ENCODE data around the gene TBX2. TPM values are rescaled to one million over a fixed set of nuclear protein-coding genes. Genes with fewer than 3 reads are reported as not detected.

Gene TBX2
- total and polyA plus RNA-seq, 10 of the 15 experiments (the other 5 are each of a cell fraction or from before 2014, with no cell fraction given): 0.13 TPM; not detected in 9

- no peak for TF ChIP-seq PRDM15 (CRISPR knock-in tag; IDR thresholded peaks at IDR 0.05)
- no peak for TF ChIP-seq ZBTB33 (IDR thresholded peaks at IDR 0.05)
Observed at GRCh38 chr17:61390479-61390791, 9.2 kb upstream of the TBX2 start (continued).

- Histone ChIP-seq H2AFZ (ENCODE audit: control insufficient read depth, low read depth, low read length) (no peak overlapping the region), H3K9ac (ENCODE audit: control insufficient read depth, insufficient read depth, low read length) (no peak overlapping the region), H3K36me3 (ENCODE audit: control insufficient read depth in 2 of 2, insufficient read depth in 2 of 2, low read length in 1 of 2) (no peaks in the 10 kb centered on the region), H3K79me2 (ENCODE audit: control insufficient read depth, insufficient read depth, low read length) (no peaks in the 10 kb centered on the region), H4K20me1 (ENCODE audit: control insufficient read depth, insufficient read depth) (no peaks in the 10 kb centered on the region), H3K4me1 (ENCODE audit: control insufficient read depth, insufficient read depth, low read length) (no peaks in the 10 kb centered on the region), H3K27me3 (replicated peaks in 1 of 2; ENCODE audit: control insufficient read depth in 2 of 2, insufficient read depth in 2 of 2, low read length in 1 of 2) (peaks cover 2 to 4% of the 10 kb centered on the region in 2 experiments; a peak in 3 of 4 replicates), H3K27ac (ENCODE audit: control insufficient read depth, insufficient read depth) (no peak overlapping the region), H3K4me3 (no peak overlapping the region), H3K4me2 (ENCODE audit: control insufficient read depth, insufficient read depth) (no peak overlapping the region), H3K9me3 (replicated peaks; ENCODE audit: control insufficient read depth, insufficient read depth, low read length) (no peaks in the 10 kb centered on the region; the same call in 2 of the 3 replicates)
- 32% methylated on average over 19 of the region's 19 CpGs for WGBS (ENCODE audit: insufficient coverage, insufficient replicate concordance, low lambda C conversion rate, missing lambda C conversion rate)
- no peak for FAIRE-seq
- ChIA-PET RAD21 (ENCODE audit: unreplicated experiment) (interaction anchor here (0.6 to 1.3 kb wide), 2 partner anchors 317 to 671 kb away, joined by 3 to 4 read pairs; no protein-coding TSS in a partner anchor), SMC1A (ENCODE audit: uncharacterized antibody, unreplicated experiment) (no interaction called here), CTCF (interaction anchor here (1.2 kb wide), 1 partner anchor 20 kb away, joined by 3 read pairs; no protein-coding TSS in a partner anchor), POLR2A (no interaction called here)
- no peak for DNase-seq (ENCODE audit: low read depth, low spot score)
- no peak for ATAC-seq
- in situ Hi-C loops (cut with MboI) (loop anchor here (5.0 kb wide), 2 partner anchors 379 to 669 kb away; no protein-coding TSS in a partner anchor), intact Hi-C loops (cut with micrococcal nuclease; ENCODE audit: unreplicated experiment) (loop anchor here (2.0 kb wide), 1 partner anchor 421 kb away; no protein-coding TSS in a partner anchor)
- TF ChIP-seq CBFB (IDR thresholded peaks at IDR 0.05; ENCODE audit: low read depth) (no peak), SIX5 (IDR thresholded peaks at IDR 0.05; ENCODE audit: low read depth, low read length, severe bottlenecking) (no peak)
- BruUV-seq (replicated peaks): no TSS peak
Observed at GRCh38 chr17:61391595-61392291, 7.9 kb upstream of the TBX2 start.
